GM18526 (cell line): ENCODE data around the gene TRPM2.

Experiments
- POLR2A ChIP-seq: IDR thresholded peaks from 3 replicates; pipeline ENCODE4 v1.6.1; 2011; ENCODE audit not compliant: insufficient read length; ENCODE audit errors: extremely low read depth

The TRPM2 gene

DNA sequence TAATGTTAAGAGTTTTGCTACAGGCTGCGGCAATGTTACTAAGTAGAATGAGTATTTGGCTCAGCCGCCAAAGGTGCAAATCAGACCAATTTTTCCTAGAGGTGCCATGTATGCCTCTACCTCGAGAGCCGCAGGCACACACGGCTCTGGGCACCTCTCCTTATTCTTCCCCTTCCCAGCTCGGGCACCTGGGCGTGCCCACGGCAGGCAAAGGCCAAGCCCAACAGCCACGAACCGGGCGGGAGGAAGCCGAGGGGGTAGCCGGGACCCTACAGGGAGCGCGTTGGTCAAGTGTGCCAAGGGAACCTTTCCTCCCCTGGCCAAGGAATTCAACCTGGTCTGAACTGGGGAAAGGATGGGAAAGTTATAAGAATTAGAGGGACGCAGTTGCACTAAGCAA, 132.9 kb downstream of the TRPM2 start:
- TF ChIP-seq POLR2A, result no peak

DNA sequence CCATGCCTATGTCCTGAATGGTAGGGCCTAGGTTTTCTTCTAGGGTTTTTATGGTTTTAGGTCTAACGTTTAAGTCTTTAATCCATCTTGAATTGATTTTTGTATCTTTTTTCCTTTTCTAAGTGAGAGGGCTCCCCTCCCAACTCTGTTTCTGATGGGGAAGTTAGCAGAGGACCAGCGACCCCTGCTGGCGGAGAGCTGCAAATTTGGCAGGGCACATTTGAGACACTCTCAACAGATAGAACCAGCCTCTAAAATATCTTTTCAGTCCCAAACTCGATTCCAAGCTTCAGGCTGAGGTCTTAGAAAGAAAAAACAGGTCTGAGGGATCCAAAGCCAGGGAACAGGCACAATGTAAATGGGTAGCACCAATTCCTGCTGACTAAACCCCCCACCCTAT, 134.4 kb downstream of the TRPM2 start:
- TF ChIP-seq POLR2A, result no peak

DNA sequence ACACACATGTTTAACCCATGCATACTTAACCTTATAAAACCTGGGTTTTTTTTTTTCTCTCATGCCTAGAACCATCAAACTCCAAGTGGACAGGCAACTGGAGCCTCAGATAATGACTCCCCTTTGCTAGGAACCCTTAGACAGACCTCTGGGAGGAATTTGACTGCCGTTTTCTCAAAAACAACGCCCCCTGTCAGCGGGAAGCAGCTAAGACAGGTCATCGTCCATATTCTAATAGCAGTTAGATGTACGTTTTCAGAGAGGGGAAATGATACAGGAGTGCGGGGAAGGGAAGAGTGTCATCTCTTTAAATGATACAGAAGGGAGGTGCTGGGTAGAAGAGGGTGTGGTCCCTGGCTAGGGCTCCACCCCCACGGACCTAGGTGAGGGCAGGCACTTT, 136.5 kb downstream of the TRPM2 start:
- TF ChIP-seq POLR2A, result no peak

DNA sequence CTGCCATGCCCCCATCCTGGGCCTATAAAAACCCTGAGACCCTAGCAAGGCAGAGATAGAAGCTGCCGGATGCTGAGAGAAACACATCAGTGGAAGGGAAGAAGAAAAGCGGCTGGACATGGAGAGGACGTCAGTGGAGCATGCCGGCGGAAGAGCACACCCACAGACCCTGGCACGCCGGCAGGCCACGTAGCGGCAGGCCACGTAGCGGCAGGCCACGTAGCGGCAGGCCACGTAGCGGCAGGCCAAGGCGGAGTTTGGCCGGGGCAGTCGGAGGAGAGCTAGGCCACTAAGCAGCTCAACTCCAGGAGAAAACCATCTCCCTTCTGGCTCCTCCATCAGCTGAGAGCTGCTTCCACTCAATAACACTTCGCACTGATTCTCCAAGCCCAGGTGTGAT, 137.0 kb downstream of the TRPM2 start:
- no peak for TF ChIP-seq POLR2A

DNA sequence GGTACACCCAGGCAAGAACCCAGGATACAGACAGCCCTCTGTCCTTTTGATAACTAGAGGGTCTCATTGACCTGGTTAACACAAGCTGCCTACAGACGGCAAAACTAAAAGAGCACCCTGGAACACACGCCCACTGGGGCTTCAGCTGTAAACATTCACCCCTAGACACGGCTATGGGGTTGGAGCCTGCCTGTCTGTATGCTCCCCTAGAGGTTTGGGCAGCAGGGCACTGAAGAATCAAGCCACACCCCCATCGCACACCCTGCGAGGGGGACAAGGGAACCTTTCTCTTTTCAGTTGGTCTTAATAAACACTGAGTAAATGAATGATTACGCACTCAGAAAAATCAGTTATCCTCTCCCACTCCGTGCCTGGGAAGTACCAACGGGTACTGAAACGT, 137.4 kb downstream of the TRPM2 start:
- no peak for TF ChIP-seq POLR2A
